Breast epithelium (tissue), 4 donors: ENCODE measurements around the gene KLHDC4. TPM values are rescaled to one million over a fixed set of nuclear protein-coding genes. Genes with fewer than 3 reads are reported as not detected.

Source experiments
- DNase-seq, 2 donors: peaks; one replicate each; pipeline ENCODE4 v3.0.0-alpha.2; 2019; ENCODE audit warnings: low spot score in 2 of 2
- H3K27ac ChIP-seq, 2 donors: fragments of 200-600 bp; sonication (generic) in 1 of 2; one replicate each; pipeline ENCODE4 v1.5.1; 2016 to 2019; ENCODE audit warnings: mild to moderate bottlenecking in 1 of 2
- H3K27me3 ChIP-seq, 2 donors: fragments of 200-600 bp; sonication (generic) in 1 of 2; one replicate each; pipeline versions ENCODE4 v1.5.1 to v1.6.0; 2017 to 2019; ENCODE audit warnings: control low read depth in 1 of 2, mild to moderate bottlenecking in 1 of 2
- H3K36me3 ChIP-seq: fragments of 200-600 bp; one replicate; pipeline ENCODE4 v1.5.1; 2019
- H3K4me1 ChIP-seq, 2 donors: fragments of 200-600 bp; sonication (generic); one replicate each; pipeline ENCODE4 v1.5.1; 2016 to 2019; ENCODE audit warnings: control low read depth in 1 of 2
- H3K4me3 ChIP-seq, 3 donors: fragments of 200-600 bp; sonication (generic); 1 replicate in 2 of 3; 2 replicates in 1 of 3; pipeline ENCODE4 v1.5.1; 2016 to 2019; ENCODE audit warnings: mild to moderate bottlenecking in 3 of 3, moderate library complexity in 2 of 3
- H3K9me3 ChIP-seq, 2 donors: fragments of 200-600 bp; sonication (generic) in 1 of 2; one replicate each; pipeline ENCODE4 v1.5.1; 2016 to 2019; ENCODE audit warnings: control low read depth in 1 of 2
- POLR2A ChIP-seq: fragments of 450-650 bp; IDR thresholded peaks from one replicate; pipeline ENCODE4 v1.6.1; 2016; ENCODE audit warnings: antibody characterized with exemption, mild to moderate bottlenecking, moderate library complexity
- POLR2AphosphoS5 ChIP-seq, 3 donors: sonication (generic); formaldehyde crosslinking; IDR thresholded peaks; one replicate each; pipeline ENCODE4 v1.6.1; 2017; ENCODE audit warnings: antibody characterized with exemption in 3 of 3
- intact Hi-C: fragments of 100-400 bp; cut with DNase I; formaldehyde crosslinking; loops from one replicate; pipeline ENCODE4 v1.15.1; 2023; ENCODE audit warnings: low total_unique reads
- total RNA-seq, 3 donors: library from RNA; depleted of rRNA; stranded (reverse); fragments of >200 nt; gene quantifications; one replicate each; pipeline ENCODE4 v1.1.0, GENCODE V29; 2016
- TF ChIP-seq, protein P1 (sequence below), 3 donors: fragments of 450-650 bp; IDR thresholded peaks; one replicate each; pipeline ENCODE4 v1.5.1; 2016 to 2017; ENCODE audit warnings: antibody characterized with exemption in 3 of 3, mild to moderate bottlenecking in 3 of 3, moderate library complexity in 3 of 3

KLHDC4 gene
- total RNA-seq, 3 donors from 2014 or later, result 25.9 to 35.6 (median 32.4) TPM

GRCh38 chr16:87801679-87802259 is 36.0 kb upstream of the KLHDC4 start:
- H3K4me3 ChIP-seq, result no peak overlapping the region
- no peaks in the 10 kb centered on the region for H3K9me3 ChIP-seq
- H3K27ac ChIP-seq, result no peak overlapping the region
- TF ChIP-seq POLR2A, result no peak
- TF ChIP-seq, protein P1, sequence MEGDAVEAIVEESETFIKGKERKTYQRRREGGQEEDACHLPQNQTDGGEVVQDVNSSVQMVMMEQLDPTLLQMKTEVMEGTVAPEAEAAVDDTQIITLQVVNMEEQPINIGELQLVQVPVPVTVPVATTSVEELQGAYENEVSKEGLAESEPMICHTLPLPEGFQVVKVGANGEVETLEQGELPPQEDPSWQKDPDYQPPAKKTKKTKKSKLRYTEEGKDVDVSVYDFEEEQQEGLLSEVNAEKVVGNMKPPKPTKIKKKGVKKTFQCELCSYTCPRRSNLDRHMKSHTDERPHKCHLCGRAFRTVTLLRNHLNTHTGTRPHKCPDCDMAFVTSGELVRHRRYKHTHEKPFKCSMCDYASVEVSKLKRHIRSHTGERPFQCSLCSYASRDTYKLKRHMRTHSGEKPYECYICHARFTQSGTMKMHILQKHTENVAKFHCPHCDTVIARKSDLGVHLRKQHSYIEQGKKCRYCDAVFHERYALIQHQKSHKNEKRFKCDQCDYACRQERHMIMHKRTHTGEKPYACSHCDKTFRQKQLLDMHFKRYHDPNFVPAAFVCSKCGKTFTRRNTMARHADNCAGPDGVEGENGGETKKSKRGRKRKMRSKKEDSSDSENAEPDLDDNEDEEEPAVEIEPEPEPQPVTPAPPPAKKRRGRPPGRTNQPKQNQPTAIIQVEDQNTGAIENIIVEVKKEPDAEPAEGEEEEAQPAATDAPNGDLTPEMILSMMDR (IDR thresholded peaks at IDR 0.05), result no peak
- TF ChIP-seq POLR2AphosphoS5 (IDR thresholded peaks at IDR 0.05), result no peak
- no peak for DNase-seq
- H3K4me1 ChIP-seq, result no peaks in the 10 kb centered on the region
- H3K36me3 ChIP-seq, result no peaks in the 10 kb centered on the region
- intact Hi-C loops, result no loop called here
- H3K27me3 ChIP-seq, result no peaks in the 10 kb centered on the region

- no peaks in the 10 kb centered on the region for H3K4me1 ChIP-seq
- intact Hi-C loops, result no loop called here
- TF ChIP-seq, protein P1 (IDR thresholded peaks at IDR 0.05), result no peak
- TF ChIP-seq POLR2A, result no peak
- TF ChIP-seq POLR2AphosphoS5 (IDR thresholded peaks at IDR 0.05), result no peak
- H3K36me3 ChIP-seq, result no peaks in the 10 kb centered on the region
- no peak overlapping the region for H3K4me3 ChIP-seq
- H3K27ac ChIP-seq, result no peak overlapping the region
- H3K9me3 ChIP-seq, result no peaks in the 10 kb centered on the region
- no peak for DNase-seq
- H3K27me3 ChIP-seq, result no peaks in the 10 kb centered on the region
Observed at GRCh38 chr16:87800497-87800896, 34.7 kb upstream of the KLHDC4 start.

- no peak overlapping the region for H3K27ac ChIP-seq
- no peak for TF ChIP-seq POLR2A
- no peak for TF ChIP-seq POLR2AphosphoS5 (IDR thresholded peaks at IDR 0.05)
- TF ChIP-seq, protein P1 (IDR thresholded peaks at IDR 0.05), result no peak
- H3K4me1 ChIP-seq, result no peaks in the 10 kb centered on the region
Observed at GRCh38 chr16:87795336-87795735, 29.6 kb upstream of the KLHDC4 start.

DNA sequence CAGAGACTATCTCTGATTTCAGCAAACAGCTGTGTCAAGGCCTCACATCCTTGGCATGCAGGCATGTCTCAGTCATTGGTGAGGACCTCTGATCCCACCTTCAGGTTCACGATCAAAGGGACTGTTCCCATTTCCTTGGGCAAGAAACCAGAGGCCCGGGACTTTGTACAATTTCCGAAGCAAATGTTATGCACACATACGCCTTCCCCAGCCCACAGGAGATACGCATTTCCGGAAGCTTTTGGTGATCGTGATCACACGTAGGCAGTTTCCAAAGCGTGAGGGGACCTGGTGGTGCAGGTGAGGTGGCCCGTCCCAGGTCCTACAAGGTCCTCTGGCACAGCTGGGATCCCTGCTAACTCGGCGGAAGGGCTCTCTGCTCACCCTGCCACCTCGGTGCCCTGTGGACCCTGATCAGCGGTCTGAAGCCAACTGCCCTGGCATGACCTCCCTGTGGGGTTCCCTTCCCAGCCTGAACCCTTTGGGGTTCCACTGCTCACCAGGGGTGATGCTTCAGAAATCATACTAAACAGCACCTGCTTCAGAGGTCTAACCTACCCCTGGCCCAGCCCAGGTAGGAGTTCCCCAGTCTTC is 28.8 kb upstream of the KLHDC4 start:
- TF ChIP-seq POLR2A (no peak), POLR2AphosphoS5 (IDR thresholded peaks at IDR 0.05) (no peak)
- TF ChIP-seq, protein P1 (IDR thresholded peaks at IDR 0.05), result no peak
- Histone ChIP-seq H3K4me1 (no peaks in the 10 kb centered on the region), H3K27ac (no peak overlapping the region), H3K4me3 (no peak overlapping the region), H3K9me3 (no peaks in the 10 kb centered on the region), H3K27me3 (no peaks in the 10 kb centered on the region), H3K36me3 (no peaks in the 10 kb centered on the region)
- no peak for DNase-seq
- intact Hi-C loops, result no loop called here

More at GRCh38 chr16:87795336-87795735, 29.6 kb upstream of the KLHDC4 start:
- H3K9me3 ChIP-seq, result no peaks in the 10 kb centered on the region
- intact Hi-C loops, result no loop called here
- H3K27me3 ChIP-seq, result no peaks in the 10 kb centered on the region
- H3K36me3 ChIP-seq, result no peaks in the 10 kb centered on the region
- DNase-seq, result no peak
- no peak overlapping the region for H3K4me3 ChIP-seq

- intact Hi-C loops, result no loop called here
- Histone ChIP-seq H3K27ac (no peak overlapping the region), H3K36me3 (no peaks in the 10 kb centered on the region), H3K9me3 (no peaks in the 10 kb centered on the region), H3K27me3 (no peaks in the 10 kb centered on the region), H3K4me1 (no peaks in the 10 kb centered on the region), H3K4me3 (no peak overlapping the region)
- TF ChIP-seq POLR2A (no peak), POLR2AphosphoS5 (IDR thresholded peaks at IDR 0.05) (no peak)
- TF ChIP-seq, protein P1 (IDR thresholded peaks at IDR 0.05), result no peak
- DNase-seq, result no peak
Observed at GRCh38 chr16:87792205-87792565, 26.4 kb upstream of the KLHDC4 start.
